Measurements from ENCODE around the gene EXT2. TPM values are rescaled to one million over a fixed set of nuclear protein-coding genes. Genes with fewer than 3 reads are reported as not detected.

The EXT2 gene
- total and polyA plus RNA-seq, 8 donors = 14.4 to 36.3 (median 24.9) TPM

GRCh38 chr11:44264761-44265160 lies 169.3 kb downstream of the EXT2 start:
- 83 to 87% methylated on average over 22 of the region's 22 CpGs for WGBS, 2 donors
- Histone ChIP-seq H3K36me3 (no peaks in the 10 kb centered on the region), H3K27me3 (no peaks in the 10 kb centered on the region), H3K27ac (no peak overlapping the region), H3K9me3 (no peaks in the 10 kb centered on the region), H3K4me3 (no peak overlapping the region), H3K4me1 (no peaks in the 10 kb centered on the region)
- no peak for ATAC-seq
- FAIRE-seq = no peak
- DNase-seq = no peak
- intact Hi-C loops (cut with DNase I) = no loop called here
- TF ChIP-seq CTCF (IDR thresholded peaks at IDR 0.05) = no peak

GRCh38 chr11:44266056-44266780 lies 170.7 kb downstream of the EXT2 start:
- WGBS, 2 donors = 64 to 68% methylated on average over 9 of the region's 9 CpGs
- DNase-seq = no peak
- no peak for FAIRE-seq
- no peak overlapping the region for H3K4me3 ChIP-seq
- H3K27ac ChIP-seq = no peak overlapping the region
- intact Hi-C loops (cut with DNase I) = no loop called here
- ATAC-seq = no peak
- H3K9me3 ChIP-seq = no peaks in the 10 kb centered on the region
- H3K4me1 ChIP-seq = no peaks in the 10 kb centered on the region
- no peaks in the 10 kb centered on the region for H3K27me3 ChIP-seq
- no peak for TF ChIP-seq CTCF (IDR thresholded peaks at IDR 0.05)
- no peaks in the 10 kb centered on the region for H3K36me3 ChIP-seq

- WGBS, 2 donors = 80 to 83% methylated on average over 24 of the region's 24 CpGs
- Histone ChIP-seq H3K27me3 (no peaks in the 10 kb centered on the region), H3K36me3 (no peaks in the 10 kb centered on the region), H3K4me3 (no peak overlapping the region), H3K27ac (no peak overlapping the region), H3K9me3 (no peaks in the 10 kb centered on the region), H3K4me1 (no peaks in the 10 kb centered on the region)
- no peak for FAIRE-seq
- no peak for DNase-seq
- intact Hi-C loops (cut with DNase I) = no loop called here
- no peak for TF ChIP-seq CTCF (IDR thresholded peaks at IDR 0.05)
- ATAC-seq = no peak
Observed at GRCh38 chr11:44267006-44267749, 171.7 kb downstream of the EXT2 start.

GRCh38 chr11:44267750-44268613 lies 172.5 kb downstream of the EXT2 start:
- Histone ChIP-seq H3K9me3 (no peaks in the 10 kb centered on the region), H3K4me1 (no peaks in the 10 kb centered on the region), H3K27ac (no peak overlapping the region), H3K36me3 (no peaks in the 10 kb centered on the region), H3K27me3 (no peaks in the 10 kb centered on the region), H3K4me3 (no peak overlapping the region)
- ATAC-seq (no peak), DNase-seq (no peak), FAIRE-seq (no peak)
- no peak for TF ChIP-seq CTCF (IDR thresholded peaks at IDR 0.05)
- 77 to 83% methylated on average over 8 of the region's 8 CpGs for WGBS, 2 donors
- intact Hi-C loops (cut with DNase I) = no loop called here

Measured in pancreas (tissue), 10 donors.